ENCODE results near the gene PRKAR2A. TPM values are rescaled to one million over a fixed set of nuclear protein-coding genes. Genes with fewer than 3 reads are reported as not detected.
"Not testable (repeated sequence)": the region's sequence is repeated elsewhere in the genome, so short reads cannot be mapped to it uniquely, and the experiment has no call there.

Gene PRKAR2A
- total RNA-seq, 2 donors from 2014 or later: 14.8 to 32.0 TPM

DNA sequence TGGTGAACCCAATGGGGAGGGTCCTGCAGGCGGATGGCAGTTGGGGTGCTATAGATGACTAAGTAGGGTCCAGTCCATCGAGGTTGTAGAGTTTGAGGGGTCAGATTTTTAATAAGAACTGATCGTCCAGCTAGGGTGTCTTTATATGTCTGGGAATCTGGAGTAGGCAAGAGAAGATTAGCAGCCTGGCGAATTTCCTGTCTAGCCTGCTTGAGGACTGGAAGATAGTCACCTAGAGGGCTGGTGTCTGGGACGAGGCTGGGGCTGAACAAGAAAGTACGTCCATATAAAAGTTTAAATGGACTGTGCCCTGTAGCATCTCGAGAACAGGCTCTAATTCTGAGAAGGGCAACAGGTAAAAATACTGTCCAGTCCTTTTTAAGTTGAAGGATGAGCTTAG lies 123.9 kb downstream of the PRKAR2A start:
- intact Hi-C loops (cut with DNase I): no loop called here
- H3K27ac ChIP-seq: no peak overlapping the region
- ATAC-seq (no peak), DNase-seq (no peak)
- H3K4me3 ChIP-seq: no peak overlapping the region
- H3K27me3 ChIP-seq: no peaks in the 10 kb centered on the region
- H3K4me1 ChIP-seq: peaks cover 6% of the 10 kb centered on the region
- 84% methylated on average over 7 of the region's 7 CpGs for WGBS, 2 donors
- H3K36me3 ChIP-seq (replicated peaks in 1 of 2; ENCODE audit: insufficient read depth in 1 of 2, low read depth in 2 of 2): no peaks in the 10 kb centered on the region
- H3K9me3 ChIP-seq: no peaks in the 10 kb centered on the region
- TF ChIP-seq, protein P1, sequence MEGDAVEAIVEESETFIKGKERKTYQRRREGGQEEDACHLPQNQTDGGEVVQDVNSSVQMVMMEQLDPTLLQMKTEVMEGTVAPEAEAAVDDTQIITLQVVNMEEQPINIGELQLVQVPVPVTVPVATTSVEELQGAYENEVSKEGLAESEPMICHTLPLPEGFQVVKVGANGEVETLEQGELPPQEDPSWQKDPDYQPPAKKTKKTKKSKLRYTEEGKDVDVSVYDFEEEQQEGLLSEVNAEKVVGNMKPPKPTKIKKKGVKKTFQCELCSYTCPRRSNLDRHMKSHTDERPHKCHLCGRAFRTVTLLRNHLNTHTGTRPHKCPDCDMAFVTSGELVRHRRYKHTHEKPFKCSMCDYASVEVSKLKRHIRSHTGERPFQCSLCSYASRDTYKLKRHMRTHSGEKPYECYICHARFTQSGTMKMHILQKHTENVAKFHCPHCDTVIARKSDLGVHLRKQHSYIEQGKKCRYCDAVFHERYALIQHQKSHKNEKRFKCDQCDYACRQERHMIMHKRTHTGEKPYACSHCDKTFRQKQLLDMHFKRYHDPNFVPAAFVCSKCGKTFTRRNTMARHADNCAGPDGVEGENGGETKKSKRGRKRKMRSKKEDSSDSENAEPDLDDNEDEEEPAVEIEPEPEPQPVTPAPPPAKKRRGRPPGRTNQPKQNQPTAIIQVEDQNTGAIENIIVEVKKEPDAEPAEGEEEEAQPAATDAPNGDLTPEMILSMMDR (IDR thresholded peaks at IDR 0.05): no peak
- TF ChIP-seq POLR2A (IDR thresholded peaks at IDR 0.05): no peak

DNA sequence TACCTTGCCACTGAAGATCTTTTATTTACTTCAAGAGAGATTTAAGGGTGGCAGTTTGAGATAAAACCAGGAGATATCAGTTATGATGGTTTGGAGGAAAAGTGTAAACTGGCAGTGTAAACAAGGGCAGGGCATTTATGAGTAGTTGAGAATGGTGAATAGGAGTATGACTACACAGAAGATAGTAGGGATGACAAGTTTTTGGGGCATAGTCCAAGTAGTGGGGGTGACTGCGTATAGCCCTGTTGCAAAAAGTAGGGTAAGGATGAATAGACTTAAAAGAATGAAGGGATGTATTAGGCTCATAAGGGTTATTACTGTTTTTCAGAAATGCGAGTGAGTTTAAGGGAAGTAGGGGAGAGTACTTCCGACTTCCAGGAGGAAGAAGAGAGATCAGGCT lies 124.4 kb downstream of the PRKAR2A start:
- H3K9me3 ChIP-seq; H3K4me1 ChIP-seq; H3K36me3 ChIP-seq (replicated peaks in 1 of 2; ENCODE audit: insufficient read depth in 1 of 2, low read depth in 2 of 2); ATAC-seq; H3K27me3 ChIP-seq; DNase-seq; H3K27ac ChIP-seq; intact Hi-C loops (cut with DNase I); H3K4me3 ChIP-seq: not testable (repeated sequence)
- 83 to 86% methylated on average over 3 of the region's 3 CpGs for WGBS, 2 donors

DNA sequence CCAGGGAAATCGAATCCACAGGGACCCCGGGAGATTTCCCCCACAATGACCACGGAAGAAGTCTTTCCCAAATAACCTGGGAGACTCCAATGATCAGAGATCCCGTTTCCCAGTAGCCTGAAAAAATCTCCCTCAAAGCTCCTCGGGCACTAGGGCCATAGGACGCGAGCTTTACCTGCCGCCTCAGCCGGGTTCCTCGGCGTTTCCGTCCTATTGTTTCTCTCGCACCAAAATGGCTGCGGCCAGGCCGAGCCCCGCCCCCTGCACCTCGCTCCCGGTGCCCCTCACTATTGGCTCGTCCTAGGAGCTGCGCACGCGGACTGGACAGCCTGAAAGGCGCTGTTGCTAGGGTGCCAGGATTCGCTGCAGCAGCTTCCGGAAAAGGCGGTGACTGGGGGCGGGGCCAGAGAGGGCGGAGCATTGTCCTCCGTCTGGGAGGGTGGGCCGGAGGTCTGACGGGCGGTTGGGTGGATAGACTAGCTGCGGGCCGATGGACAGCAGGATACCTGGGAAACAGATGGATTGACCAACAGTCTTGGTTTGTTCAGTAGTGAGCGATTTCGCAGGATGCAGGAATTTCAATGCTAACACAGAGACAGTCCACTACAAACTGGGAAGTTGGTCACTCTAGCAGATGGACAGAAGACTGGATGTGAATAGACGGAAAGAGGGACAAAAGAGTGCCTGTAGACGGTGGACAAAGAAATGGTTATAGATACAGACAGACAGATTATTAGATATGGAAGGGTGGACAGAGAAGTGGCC lies 130.5 kb downstream of the PRKAR2A start, which contains the start of gene IP6K2:
TSS of gene IP6K2 (minus strand) at position 240 of the 765 bp plus-strand sequence. CDS start 21,930 bp downstream, outside the sequence.
- ATAC-seq: peak; percentile 99
- Histone ChIP-seq H3K27ac (peak within 1 kb of the TSS; percentile 64 to 92 (median 82)), H3K9me3 (no peaks in the 10 kb centered on the region), H3K36me3 (replicated peaks in 1 of 2; ENCODE audit: insufficient read depth in 1 of 2, low read depth in 2 of 2) (no peaks in the 10 kb centered on the region), H3K4me1 (peaks cover 46% of the 10 kb centered on the region), H3K4me3 (peak within 1 kb of the TSS; percentile 69 to 97), H3K27me3 (no peaks in the 10 kb centered on the region)
- 1 to 4% methylated on average over 15 to 38 of the region's 38 CpGs for WGBS, 2 donors
- peak; percentile 99 to 100 (median 99) for DNase-seq
- TF ChIP-seq POLR2A (IDR thresholded peaks at IDR 0.05): peak; percentile 67 to 88 (median 86)
- TF ChIP-seq, protein P1 (IDR thresholded peaks at IDR 0.05): peak in 1 of 7 experiments; percentile 19
- intact Hi-C loops (cut with DNase I): no loop called here

DNA sequence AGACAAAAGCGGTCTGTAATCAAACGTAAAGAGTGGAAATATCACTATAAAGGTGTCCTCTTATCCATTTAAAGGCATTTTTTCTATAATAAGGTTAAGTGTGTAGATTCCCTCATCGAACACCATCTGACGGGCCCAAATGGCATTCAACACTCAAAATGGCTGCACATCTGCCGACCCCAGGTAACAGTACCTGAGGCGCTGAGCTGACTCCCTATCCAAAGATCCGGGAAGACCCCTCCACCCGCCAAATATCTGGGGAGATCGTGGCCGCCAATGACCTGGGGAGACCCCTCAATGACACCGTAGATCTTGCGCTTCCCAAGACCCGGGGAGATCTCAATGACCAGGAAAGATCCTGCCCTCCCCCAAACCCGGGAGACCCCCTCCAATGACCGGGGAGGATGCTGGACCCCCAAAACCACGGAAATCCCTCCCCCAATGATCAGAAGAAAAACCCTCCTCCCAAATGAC lies 131.1 kb downstream of the PRKAR2A start:
- Histone ChIP-seq H3K9me3 (no peaks in the 10 kb centered on the region), H3K4me1 (peaks cover 50% of the 10 kb centered on the region), H3K36me3 (replicated peaks in 1 of 2; ENCODE audit: insufficient read depth in 1 of 2, low read depth in 2 of 2) (no peaks in the 10 kb centered on the region), H3K27me3 (no peaks in the 10 kb centered on the region), H3K27ac (peak overlapping the region; percentile 64 to 92 (median 82)), H3K4me3 (peak overlapping the region; percentile 69 to 97)
- intact Hi-C loops (cut with DNase I): no loop called here
- ATAC-seq (no peak), DNase-seq (peak in 3 of 4 donors; percentile 18 to 42 (median 26))
- no peak for TF ChIP-seq POLR2A (IDR thresholded peaks at IDR 0.05)
- TF ChIP-seq, protein P1 (IDR thresholded peaks at IDR 0.05): no peak
- WGBS, 2 donors: 0% methylated on average over 12 to 16 of the region's 16 CpGs

DNA sequence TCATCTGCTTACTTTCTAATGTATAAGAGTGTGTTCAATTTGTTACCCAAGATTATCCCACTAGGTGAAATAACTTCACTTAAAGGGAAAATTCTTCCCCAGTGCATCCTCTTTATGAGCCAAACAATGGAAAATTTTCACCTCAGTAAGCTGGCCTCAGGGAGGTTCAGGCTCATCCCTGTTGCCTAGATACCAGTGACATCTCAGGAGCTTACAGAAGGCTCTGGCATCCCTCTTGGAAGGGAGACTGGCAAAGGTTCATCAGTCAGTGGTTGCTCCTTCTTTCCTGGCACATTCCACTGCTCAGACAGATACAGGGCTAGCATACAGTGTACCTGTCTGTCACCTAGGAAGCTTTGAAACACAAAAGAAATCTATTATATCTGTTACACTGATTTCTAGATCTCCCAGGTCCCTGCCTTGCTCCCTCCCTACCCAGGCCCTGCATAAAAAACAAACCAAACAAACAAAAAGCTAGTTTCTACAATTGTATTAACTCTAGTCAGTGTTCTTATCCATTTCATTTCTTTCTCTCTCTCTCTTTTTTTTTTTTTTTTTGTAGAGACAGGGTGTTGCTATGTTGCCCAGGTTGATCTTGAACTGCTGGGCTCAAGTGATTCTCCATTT lies 132.4 kb downstream of the PRKAR2A start:
- Histone ChIP-seq H3K27ac (no peak overlapping the region), H3K27me3 (no peaks in the 10 kb centered on the region), H3K36me3 (replicated peaks in 1 of 2; ENCODE audit: insufficient read depth in 1 of 2, low read depth in 2 of 2) (peaks cover 0 to 7% of the 10 kb centered on the region in 2 donors), H3K4me3 (no peak overlapping the region), H3K9me3 (no peaks in the 10 kb centered on the region), H3K4me1 (peaks cover 49% of the 10 kb centered on the region)
- DNase-seq (no peak), ATAC-seq (no peak)
- TF ChIP-seq POLR2A (IDR thresholded peaks at IDR 0.05): no peak
- TF ChIP-seq, protein P1 (IDR thresholded peaks at IDR 0.05): no peak
- intact Hi-C loops (cut with DNase I): no loop called here

Measured in body of pancreas (tissue), 4 donors.